GM12875 (cell line): ENCODE results near the gene TCERG1L.

Experiments used
- H3K4me3 ChIP-seq: one replicate; pipeline ENCODE4 v1.5.1; 2011; ENCODE audit warnings: low read depth, low read length, control low read depth
- CTCF ChIP-seq: IDR thresholded peaks from 2 replicates; pipeline ENCODE4 v1.5.1; 2011; ENCODE audit warnings: low read depth, mild to moderate bottlenecking, control low read depth, inconsistent platforms, low read length, moderate library complexity, borderline replicate concordance; ENCODE audit not compliant: insufficient read depth

The TCERG1L gene

DNA sequence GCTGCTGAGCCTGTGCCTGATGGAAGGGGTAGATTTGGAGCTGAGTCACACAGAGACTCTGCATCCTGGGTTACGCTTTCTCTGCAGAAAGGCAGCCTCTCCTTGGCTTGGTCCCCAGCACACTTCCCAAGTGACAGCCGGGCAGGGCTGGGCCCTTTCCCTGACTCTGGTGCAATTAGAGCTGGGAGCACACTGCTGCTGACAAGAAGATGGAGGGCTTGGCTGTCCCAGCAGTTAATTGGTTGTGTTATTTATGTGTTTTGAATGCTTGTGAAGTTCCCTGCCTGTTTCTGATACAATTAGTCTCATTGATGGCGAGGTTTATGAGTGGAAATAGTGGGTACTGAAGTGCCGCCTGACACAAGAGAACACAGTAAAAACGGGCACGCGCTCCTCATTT lies 123.6 kb downstream of the TCERG1L start:
- no peak overlapping the region for H3K4me3 ChIP-seq
- no peak for TF ChIP-seq CTCF

DNA sequence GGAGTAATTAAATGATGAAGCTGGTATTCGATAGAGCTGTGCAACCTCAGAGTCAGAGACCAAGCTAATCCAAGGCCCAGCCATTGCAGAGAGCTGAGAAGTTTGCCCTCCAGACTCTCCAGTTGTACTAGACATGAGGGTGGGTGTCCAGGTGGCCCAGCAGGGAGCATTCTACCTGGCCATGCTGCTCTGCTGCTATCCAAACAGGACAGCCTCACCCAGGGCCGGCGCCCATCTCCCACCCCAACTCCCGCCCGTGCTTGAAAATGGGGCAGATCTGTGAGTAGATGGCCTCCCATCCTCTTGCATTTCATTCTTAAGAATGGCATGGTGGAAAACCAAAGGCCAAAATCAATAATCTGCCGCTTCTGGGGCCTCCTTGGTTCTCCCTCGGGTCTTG lies 124.2 kb downstream of the TCERG1L start:
- TF ChIP-seq CTCF, result no peak
- no peak overlapping the region for H3K4me3 ChIP-seq

GRCh38 chr10:131186547-131187253 lies 124.8 kb downstream of the TCERG1L start:
- TF ChIP-seq CTCF, result no peak
- no peak overlapping the region for H3K4me3 ChIP-seq

- H3K4me3 ChIP-seq, result no peak overlapping the region
- no peak for TF ChIP-seq CTCF
Measured at GRCh38 chr10:131184503-131184902, 127.0 kb downstream of the TCERG1L start.

DNA sequence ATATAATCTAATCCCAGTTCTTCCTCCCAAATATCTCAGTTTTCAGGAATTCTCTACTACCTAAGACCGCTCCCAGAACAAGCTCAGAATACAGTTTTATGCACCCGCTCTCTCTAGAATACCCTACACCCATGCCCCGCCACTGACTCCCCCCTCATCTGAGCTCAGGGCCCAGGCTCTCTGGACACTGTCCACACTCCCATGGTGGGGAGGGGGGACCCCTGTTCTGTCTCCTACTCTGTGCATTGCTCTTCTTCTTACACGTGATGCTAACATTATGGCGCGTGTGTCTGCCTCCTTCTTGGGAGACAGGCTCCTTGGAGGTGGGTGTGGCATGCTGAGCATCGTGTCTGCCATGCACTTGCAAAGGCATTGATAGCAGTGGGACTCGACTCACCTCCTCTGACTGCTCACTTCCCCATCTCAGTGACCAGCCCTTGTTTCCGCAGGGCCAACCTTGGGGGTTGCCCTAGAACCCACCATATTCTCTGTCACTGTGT lies 127.9 kb downstream of the TCERG1L start:
- no peak for TF ChIP-seq CTCF
- H3K4me3 ChIP-seq, result no peak overlapping the region

DNA sequence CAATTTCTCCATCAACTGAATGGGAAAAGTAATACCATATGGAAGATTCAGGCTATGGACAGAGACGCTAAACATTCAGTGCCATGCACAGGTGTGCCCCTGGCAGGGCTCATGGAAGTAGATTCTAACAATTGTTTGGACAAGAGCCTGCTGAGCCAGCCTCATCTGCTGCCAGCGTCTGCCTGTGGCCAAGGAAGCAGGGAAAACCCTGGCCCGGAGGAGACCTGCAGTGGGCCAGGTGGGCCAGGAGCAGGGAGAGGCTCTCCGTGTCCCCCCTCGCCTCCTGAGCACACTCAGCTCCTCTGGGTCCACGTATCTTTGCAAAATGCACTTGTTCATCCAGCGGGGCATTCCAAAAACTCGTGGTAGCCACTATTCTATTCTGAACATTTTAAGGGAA lies 130.1 kb downstream of the TCERG1L start:
- no peak overlapping the region for H3K4me3 ChIP-seq
- no peak for TF ChIP-seq CTCF

DNA sequence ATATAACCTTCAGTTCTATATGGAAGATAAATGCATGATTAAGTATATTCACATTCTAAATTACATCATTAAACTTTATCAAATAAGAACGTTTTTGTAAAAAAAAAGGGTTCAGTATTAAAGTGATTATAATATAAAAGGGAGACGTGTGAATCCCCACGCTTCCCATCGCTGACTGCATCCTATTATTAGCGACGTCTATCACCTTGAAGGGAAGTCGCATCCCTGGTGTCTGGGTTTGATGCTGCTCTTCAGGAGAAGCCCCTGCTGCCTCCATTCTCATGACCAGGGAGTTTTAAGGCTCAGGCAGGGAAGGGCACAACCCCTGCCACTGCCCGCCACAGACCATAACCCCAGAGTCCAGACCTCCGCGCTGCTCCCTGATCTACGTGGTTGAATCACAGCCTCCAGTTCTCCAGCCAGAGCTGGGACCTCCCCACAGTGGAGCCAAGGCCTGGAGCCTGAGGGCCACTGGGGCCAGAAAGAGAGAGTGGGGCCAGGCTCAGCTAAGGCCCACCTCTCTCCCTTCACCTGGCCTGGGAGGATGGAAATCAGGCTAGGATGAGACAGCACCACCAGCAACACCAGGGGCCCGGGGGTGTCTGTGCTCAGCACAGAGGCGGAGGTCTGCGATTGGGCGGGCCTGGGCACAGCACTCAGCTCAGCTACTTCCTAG lies 130.6 kb downstream of the TCERG1L start:
- TF ChIP-seq CTCF, result no peak
- no peak overlapping the region for H3K4me3 ChIP-seq
